Activated CD8-positive, alpha-beta memory T cell treated with anti-CD3 and anti-CD28 coated beads for 48 hours (primary cell): ENCODE measurements around the gene CAPN1.
"Not testable (repeated sequence)": the region's sequence is repeated elsewhere in the genome, so short reads cannot be mapped to it uniquely, and the experiment has no call there.

Source experiments
- DNase-seq, 3 experiments: peaks; one replicate each; pipeline ENCODE4 v3.0.0-alpha.2; 2020; ENCODE audit warnings: low read depth in 2 of 3, low spot score in 2 of 3

CAPN1 gene

GRCh38 chr11:65159012-65159411 lies 22.7 kb upstream of the CAPN1 start:
- no peak for DNase-seq

DNA sequence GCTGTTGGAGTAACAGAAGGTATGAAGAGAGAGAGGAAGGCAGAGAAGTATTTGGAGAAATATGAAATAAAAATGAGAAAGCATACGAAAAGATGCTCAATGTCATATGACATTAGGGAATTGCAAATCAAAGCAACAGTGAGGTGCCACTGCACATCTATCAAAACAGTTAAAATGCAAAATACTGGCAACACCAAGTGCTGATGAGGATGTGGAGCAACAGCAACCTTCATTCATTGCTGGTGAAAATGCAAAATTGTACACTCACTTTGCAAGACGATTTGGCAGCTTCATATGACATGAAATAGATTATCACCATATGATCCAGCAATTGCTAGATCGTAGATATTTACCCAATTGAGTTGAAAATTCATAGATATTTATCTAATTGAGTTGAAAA lies 21.1 kb upstream of the CAPN1 start:
- no peak for DNase-seq

- DNase-seq, result no peak
Measured at GRCh38 chr11:65163684-65164083, 18.0 kb upstream of the CAPN1 start.

- DNase-seq, result no peak
Measured at GRCh38 chr11:65165410-65166317, 16.1 kb upstream of the CAPN1 start.

DNA sequence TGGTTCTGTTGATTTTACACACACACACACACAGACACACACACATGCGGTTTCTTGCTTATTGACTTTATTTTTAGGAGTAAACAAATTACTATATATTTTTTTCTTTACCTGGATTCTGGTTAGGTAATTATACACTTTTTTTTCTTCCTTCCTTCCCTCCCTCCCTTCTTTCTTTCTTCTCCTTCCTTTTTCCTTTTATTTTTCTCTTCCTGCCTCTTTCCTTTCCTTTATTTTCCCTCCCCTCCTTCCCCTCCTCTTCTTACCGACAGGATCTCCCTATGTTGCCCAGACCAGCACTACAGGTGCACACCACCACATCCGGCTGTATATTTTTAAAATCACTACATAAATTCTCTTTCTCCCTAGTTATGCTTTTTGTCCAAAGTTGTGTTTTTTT lies 14.8 kb upstream of the CAPN1 start:
- DNase-seq, result no peak

- no peak for DNase-seq
Measured at GRCh38 chr11:65167656-65168055, 14.1 kb upstream of the CAPN1 start.

DNA sequence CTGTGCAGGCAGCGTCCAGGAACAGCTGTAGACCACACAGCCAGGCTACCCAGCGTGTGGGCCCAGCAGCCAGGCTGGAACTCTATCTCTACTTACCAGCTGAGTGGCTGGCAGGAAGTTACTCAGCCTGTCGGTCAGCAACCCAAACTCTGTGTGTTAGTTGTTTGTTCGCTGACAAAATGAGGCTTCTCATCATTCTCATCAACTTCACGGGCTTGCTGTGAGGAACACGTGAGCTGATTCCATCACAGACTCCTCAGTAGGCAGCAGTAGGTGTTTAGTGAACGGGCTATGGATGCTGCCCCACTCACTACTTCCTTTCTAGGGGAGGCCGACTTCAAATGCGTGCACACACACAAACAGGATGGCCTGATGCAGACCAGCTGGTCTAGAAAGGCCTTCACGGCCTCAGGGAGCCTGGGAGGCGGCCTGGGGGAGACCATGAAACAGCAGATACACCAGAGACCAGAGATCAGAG lies 12.5 kb upstream of the CAPN1 start:
- no peak for DNase-seq

GRCh38 chr11:65170058-65170534 lies 11.6 kb upstream of the CAPN1 start, which contains the start of gene SPDYC:
TSS of gene SPDYC (plus strand) at chr11:65170233. CDS start at chr11:65171358, 1,125 bp downstream.
- no peak for DNase-seq

DNA sequence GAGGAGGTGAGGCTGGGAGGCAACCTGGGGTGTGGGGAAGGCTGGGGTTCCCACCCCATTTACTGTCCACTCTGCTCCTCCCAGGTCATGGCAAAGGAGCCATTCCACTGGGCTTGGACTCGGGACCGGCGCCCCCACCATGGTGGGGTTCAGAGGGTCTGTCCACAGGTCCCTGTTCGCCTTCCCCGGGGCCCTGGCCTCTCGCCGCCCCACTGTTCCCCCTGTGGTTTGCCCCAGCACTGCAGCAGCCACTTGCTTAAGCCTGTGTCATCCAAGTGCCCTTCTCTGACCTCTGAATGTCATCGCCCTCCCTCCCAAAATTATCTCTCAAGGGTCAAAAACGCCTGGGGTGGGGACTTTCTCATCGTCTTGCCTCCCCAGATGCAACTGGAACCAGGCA lies 9.1 kb upstream of the CAPN1 start:
- no peak for DNase-seq

GRCh38 chr11:65174571-65175010 lies 7.1 kb upstream of the CAPN1 start:
- not testable (repeated sequence) for DNase-seq

- peak; percentile 18 to 41 (median 26) for DNase-seq
Measured at GRCh38 chr11:65180877-65181568, 705 bp upstream of the CAPN1 start.

- no peak for DNase-seq
Measured at GRCh38 chr11:65182258-65183170, 786 bp downstream of the CAPN1 start.

DNA sequence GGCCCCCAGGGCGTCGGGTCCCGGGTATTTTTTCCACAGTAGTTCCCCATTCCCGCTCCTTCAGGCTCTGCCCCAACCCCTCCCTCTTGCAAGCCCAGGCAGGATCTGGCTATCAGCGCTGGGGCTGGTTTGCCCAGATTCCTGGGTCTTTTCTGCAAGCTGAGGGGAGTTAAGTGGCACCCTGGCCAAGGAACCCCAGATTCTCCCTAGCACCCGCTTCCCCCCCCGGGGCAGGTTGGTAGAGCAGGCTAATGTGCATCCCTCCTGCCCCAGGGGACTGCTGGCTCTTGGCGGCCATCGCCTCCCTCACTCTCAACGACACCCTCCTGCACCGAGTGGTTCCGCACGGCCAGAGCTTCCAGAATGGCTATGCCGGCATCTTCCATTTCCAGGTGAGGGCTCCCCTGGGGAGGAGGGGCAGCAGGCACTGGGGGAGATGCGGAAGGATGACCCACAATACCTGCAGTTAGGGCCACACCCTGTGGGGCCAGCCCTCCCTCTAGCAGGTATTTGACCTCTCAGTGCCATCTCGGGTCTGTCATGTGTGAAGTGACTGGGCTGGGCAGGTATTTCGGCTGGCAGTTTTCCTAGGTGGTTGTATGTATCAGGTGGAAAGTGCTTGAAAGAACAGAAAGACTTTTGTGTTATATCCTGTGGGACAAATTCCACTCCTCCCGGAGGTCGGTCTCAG lies 1.6 kb downstream of the CAPN1 start:
- DNase-seq, result no peak

DNA sequence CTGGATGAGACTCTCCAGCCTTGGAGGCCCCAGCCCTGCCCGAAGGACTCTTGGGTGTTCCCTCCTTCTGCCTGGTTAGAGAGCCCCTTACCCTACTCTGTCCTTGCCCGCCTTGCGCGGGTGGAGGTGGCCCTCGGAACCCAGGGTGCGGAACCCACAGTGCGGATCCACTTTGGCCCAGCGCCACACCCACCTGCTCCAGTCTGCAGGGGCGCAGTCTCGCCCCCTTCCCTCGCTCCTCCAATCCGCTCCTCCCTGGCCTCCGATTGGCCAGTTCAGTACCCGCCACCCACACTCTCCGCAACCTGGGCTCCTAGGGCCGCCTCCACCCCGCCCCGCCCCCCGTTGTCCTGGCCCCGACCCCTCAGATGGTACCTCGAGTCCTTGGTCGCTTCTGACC lies 2.4 kb downstream of the CAPN1 start:
- DNase-seq, result no peak

- no peak for DNase-seq
Measured at GRCh38 chr11:65185171-65185570, 3.4 kb downstream of the CAPN1 start.

DNA sequence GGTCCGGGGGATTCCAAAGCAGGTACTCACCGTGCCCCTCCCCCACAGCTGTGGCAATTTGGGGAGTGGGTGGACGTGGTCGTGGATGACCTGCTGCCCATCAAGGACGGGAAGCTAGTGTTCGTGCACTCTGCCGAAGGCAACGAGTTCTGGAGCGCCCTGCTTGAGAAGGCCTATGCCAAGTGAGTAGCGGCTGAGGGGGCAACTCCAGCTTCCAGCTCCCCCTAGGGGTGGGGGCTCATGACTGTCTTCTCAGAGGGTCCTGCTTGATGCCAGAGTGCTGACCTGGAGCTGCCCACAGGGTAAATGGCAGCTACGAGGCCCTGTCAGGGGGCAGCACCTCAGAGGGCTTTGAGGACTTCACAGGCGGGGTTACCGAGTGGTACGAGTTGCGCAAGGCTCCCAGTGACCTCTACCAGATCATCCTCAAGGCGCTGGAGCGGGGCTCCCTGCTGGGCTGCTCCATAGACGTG lies 4.2 kb downstream of the CAPN1 start:
- no peak for DNase-seq

GRCh38 chr11:65186701-65187100 lies 5.0 kb downstream of the CAPN1 start:
- no peak for DNase-seq

DNA sequence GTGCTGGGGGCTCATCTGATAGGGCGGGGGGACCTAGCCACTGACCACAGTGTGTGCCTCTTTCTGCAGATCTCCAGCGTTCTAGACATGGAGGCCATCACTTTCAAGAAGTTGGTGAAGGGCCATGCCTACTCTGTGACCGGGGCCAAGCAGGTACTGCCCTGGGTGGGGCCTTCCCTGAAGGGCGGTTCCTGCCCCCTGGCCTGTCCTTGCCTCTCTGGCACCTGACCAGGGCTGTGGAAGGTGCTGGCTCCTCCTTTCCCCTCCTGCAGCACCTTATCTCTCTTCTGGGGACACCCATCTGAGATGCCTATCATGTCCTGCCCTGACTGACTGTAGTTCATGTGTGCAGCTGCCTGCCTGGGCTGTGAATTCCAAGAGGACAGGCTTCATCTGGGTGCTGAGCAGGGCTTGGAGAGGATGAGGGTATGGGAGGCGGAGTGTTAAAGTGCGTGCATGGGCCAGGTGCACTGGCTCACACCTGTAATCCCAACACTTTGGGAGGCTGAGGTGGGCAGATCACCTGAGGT lies 5.5 kb downstream of the CAPN1 start:
- no peak for DNase-seq

- no peak for DNase-seq
Measured at GRCh38 chr11:65187971-65188461, 6.3 kb downstream of the CAPN1 start.

DNA sequence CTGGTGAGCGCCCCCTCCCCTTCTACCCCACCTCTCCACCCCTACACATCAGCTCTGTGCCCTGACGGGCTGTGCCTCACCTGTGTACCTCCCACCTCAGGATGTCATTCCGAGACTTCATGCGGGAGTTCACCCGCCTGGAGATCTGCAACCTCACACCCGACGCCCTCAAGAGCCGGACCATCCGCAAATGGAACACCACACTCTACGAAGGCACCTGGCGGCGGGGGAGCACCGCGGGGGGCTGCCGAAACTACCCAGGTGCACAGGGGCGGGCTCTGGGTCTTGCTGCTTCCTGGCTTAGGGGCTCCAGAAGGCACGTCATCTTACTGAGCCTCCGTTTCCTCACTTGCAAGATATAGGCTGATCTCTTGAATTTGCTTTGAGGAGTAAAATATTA lies 6.8 kb downstream of the CAPN1 start:
- DNase-seq, result no peak
